Spleen (tissue), 11 donors: ENCODE measurements around the gene BCL7C. TPM values are rescaled to one million over a fixed set of nuclear protein-coding genes. Genes with fewer than 3 reads are reported as not detected.

Source experiments
- DNase-seq: peaks from one replicate; pipeline ENCODE4 v3.0.0-alpha.2; 2020
- H3K27ac ChIP-seq, 8 donors: fragments of 200-600 bp; sonication (generic) in 7 of 8; 1 replicate in 4 of 8; 2 replicates in 4 of 8; pipeline versions ENCODE4 v1.5.0 to v1.8.0; 2016 to 2021; ENCODE audit warnings: inconsistent platforms in 4 of 8, mild to moderate bottlenecking in 4 of 8, moderate library complexity in 1 of 8
- H3K27me3 ChIP-seq, 7 donors: fragments of 200-600 bp; sonication (generic) in 6 of 7; replicated peaks in 1 of 7; 1 replicate in 4 of 7; 2 replicates in 3 of 7; pipeline versions ENCODE4 v1.5.0 to v1.8.0; 2016 to 2021; ENCODE audit warnings: inconsistent platforms in 3 of 7, mild to moderate bottlenecking in 1 of 7
- H3K36me3 ChIP-seq, 6 donors: fragments of 200-600 bp; sonication (generic) in 5 of 6; 1 replicate in 4 of 6; 2 replicates in 2 of 6; pipeline versions ENCODE4 v1.5.0 to v1.8.0; 2016 to 2021; ENCODE audit warnings: inconsistent platforms in 2 of 6
- H3K4me1 ChIP-seq, 6 donors: fragments of 200-600 bp; sonication (generic) in 5 of 6; 1 replicate in 3 of 6; 2 replicates in 3 of 6; pipeline versions ENCODE4 v1.5.0 to v1.8.0; 2016 to 2021; ENCODE audit warnings: inconsistent platforms in 3 of 6
- H3K4me3 ChIP-seq, 8 donors: fragments of 200-600 bp; sonication (generic) in 7 of 8; 1 replicate in 4 of 8; 2 replicates in 4 of 8; pipeline versions ENCODE4 v1.5.0 to v1.8.0; 2016 to 2021; ENCODE audit warnings: inconsistent platforms in 4 of 8, mild to moderate bottlenecking in 4 of 8, moderate library complexity in 2 of 8
- H3K9me3 ChIP-seq, 8 donors: fragments of 200-600 bp; sonication (generic) in 7 of 8; 1 replicate in 4 of 8; 2 replicates in 4 of 8; pipeline versions ENCODE4 v1.5.0 to v1.8.0; 2016 to 2021; ENCODE audit warnings: inconsistent platforms in 4 of 8
- CTCF ChIP-seq, 11 experiments: fragments of 200-600 bp in 7 of 11; fragments of 450-650 bp in 4 of 11; sonication (generic) in 4 of 11; IDR thresholded peaks in 8 of 11; conservative IDR thresholded peaks in 3 of 11; 1 replicate in 7 of 11; 2 replicates in 4 of 11; pipeline versions ENCODE4 v1.4.0 to v1.8.0; 2016 to 2021; ENCODE audit warnings: antibody characterized with exemption in 11 of 11, inconsistent platforms in 4 of 11, mild to moderate bottlenecking in 1 of 11
- POLR2A ChIP-seq, 3 donors: fragments of 450-650 bp; IDR thresholded peaks; one replicate each; pipeline ENCODE4 v1.5.1; 2017; ENCODE audit warnings: antibody characterized with exemption in 3 of 3, mild to moderate bottlenecking in 1 of 3
- POLR2AphosphoS5 ChIP-seq, 3 donors: sonication (generic); formaldehyde crosslinking; IDR thresholded peaks; one replicate each; pipeline ENCODE4 v1.5.1; 2017; ENCODE audit warnings: antibody characterized with exemption in 3 of 3
- WGBS, 5 donors: extraction: QIAGEN DNeasy Blood & Tissue Kit in 3 of 5; methylation state at CpG; one replicate each; pipeline versions ENCODE4 v1.1.5 to v1.1.7; 2013 to 2018; 5-methylcytosine and 5-hydroxymethylcytosine counted together
- intact Hi-C: fragments of 100-400 bp; cut with DNase I; formaldehyde crosslinking; loops from one replicate; pipeline ENCODE4 v1.15.0; 2023; ENCODE audit warnings: low total_unique reads
- polyA plus RNA-seq, 3 donors: library from polyadenylated mRNA; stranded (reverse); fragments of 200-250 nt; gene quantifications; one replicate each; pipeline ENCODE4 v1.2.1, GENCODE V29; 2013
- total RNA-seq, 7 donors: library from RNA; depleted of rRNA in 3 of 7; stranded (reverse); fragments of >200 nt in 3 of 7; fragmentation: NEBNext Ultra II Directional in 4 of 7; extraction: Animal tissue kit (Norgen Biotek cat#: 25700) in 4 of 7; gene quantifications; one replicate each; pipeline versions ENCODE4 v1.1.0 to v1.2.1, GENCODE V29; 2016 to 2021
- donor health status: healthy with polysubstance abuse.
- donor health status: DM: no; HTN: no; CAD: no; lungs with moderate emphysema.
- donor health status: DM: no; HTN: no; CAD: no.
- donor health status: Bipolar disorder and iron deficiency.
- donor health status: healthy.
- donor health status: DM: no; HTN: no; CAD: no.
- donor health status: DM: yes; HTN: yes; CAD: no.

BCL7C gene
- total and polyA plus RNA-seq, 10 donors: 15.5 to 38.7 (median 22.9) TPM

DNA sequence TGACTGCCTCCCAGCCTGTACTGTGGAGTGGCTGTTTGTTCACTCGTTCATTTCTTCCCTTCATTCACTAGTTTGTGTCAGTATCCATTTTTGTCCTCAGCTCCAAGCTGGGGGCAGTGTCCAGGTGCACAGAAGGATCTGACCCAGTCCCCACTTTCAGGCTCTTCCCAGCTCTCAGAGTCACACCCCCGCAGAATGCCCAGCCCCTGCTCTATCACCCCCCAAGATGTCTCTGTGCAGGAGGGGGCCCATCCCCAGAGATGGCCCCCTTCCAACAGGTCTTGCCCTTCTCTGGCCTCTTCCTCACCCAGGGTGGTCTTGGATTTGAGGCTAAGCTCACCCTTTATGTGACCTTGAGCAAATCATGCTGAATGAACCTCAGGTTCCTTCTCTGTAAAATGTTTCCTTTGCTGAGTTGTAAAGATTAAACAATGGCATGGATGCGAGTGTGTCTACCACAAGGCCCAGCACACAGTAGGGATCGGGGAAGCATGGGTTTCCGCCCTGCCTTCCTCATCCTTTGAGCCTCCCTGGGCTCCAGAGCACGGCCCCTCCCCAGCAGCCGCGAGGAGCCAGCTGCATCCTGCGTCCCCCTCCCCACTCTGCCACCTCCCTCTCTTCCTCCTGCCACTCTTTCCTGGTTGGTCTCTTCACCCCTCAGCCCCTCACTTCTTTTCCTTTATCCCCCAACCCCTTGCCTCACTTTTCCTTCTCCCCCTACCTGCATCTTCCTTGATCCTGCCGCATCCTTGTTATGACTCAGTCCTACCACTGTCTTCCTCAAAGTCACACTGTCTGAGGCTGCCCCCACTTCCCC lies 32.3 kb upstream of the BCL7C start:
- DNase-seq: no peak
- intact Hi-C loops: no loop called here
- no peaks in the 10 kb centered on the region for H3K9me3 ChIP-seq
- no peak for TF ChIP-seq POLR2AphosphoS5 (IDR thresholded peaks at IDR 0.05)
- TF ChIP-seq CTCF (IDR thresholded peaks at IDR 0.05 in 8 of 11, conservative IDR thresholded peaks at IDR 0.05 in 3 of 11): no peak
- no peak for TF ChIP-seq POLR2A (IDR thresholded peaks at IDR 0.05)
- no peaks in the 10 kb centered on the region for H3K27me3 ChIP-seq
- 54 to 71% (median 61%) methylated on average over 10 of the region's 10 CpGs for WGBS, 5 donors
- no peak overlapping the region for H3K27ac ChIP-seq
- peaks cover 7 to 39% (median 21%) of the 10 kb centered on the region in 6 donors for H3K4me1 ChIP-seq
- no peak overlapping the region for H3K4me3 ChIP-seq
- H3K36me3 ChIP-seq: peaks cover 0 to 58% (median 17%) of the 10 kb centered on the region in 6 donors

DNA sequence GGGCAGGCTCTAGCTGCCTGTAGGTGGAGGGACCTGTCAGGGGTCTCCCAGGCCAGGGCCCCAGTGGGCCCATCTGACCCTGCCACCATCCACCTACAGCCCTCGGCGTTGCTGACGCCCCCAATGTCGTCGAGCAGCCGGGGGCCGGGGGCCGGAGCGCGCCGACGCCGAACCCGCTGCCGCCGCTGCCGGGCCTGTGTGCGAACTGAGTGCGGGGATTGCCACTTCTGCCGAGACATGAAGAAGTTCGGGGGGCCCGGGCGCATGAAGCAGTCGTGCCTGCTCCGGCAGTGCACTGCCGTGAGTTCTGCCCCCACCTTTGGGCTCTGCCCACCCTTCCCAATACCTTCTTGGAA lies 31.7 kb upstream of the BCL7C start:
- peaks cover 0 to 52% (median 13%) of the 10 kb centered on the region in 6 donors for H3K36me3 ChIP-seq
- peaks cover 7 to 45% (median 22%) of the 10 kb centered on the region in 6 donors for H3K4me1 ChIP-seq
- intact Hi-C loops: no loop called here
- H3K4me3 ChIP-seq: no peak overlapping the region
- peak; percentile 85 for DNase-seq
- H3K9me3 ChIP-seq: no peaks in the 10 kb centered on the region
- TF ChIP-seq POLR2A (IDR thresholded peaks at IDR 0.05): no peak
- peak overlapping the region in 1 of 8 donors; percentile 97 for H3K27ac ChIP-seq
- WGBS, 5 donors: 93 to 95% (median 94%) methylated on average over 18 to 26 of the region's 26 CpGs
- no peaks in the 10 kb centered on the region for H3K27me3 ChIP-seq

- H3K4me3 ChIP-seq: peak overlapping the region in 2 of 8 donors; percentile 90 to 95
Observed at GRCh38 chr16:30924913-30925631, 31.2 kb upstream of the BCL7C start.

More at GRCh38 chr16:30924913-30925631, 31.2 kb upstream of the BCL7C start:
- DNase-seq: no peak
- H3K4me1 ChIP-seq: peaks cover 7 to 45% (median 22%) of the 10 kb centered on the region in 6 donors
- WGBS, 5 donors: 77 to 89% (median 86%) methylated on average over 10 to 11 of the region's 11 CpGs
- H3K27me3 ChIP-seq: no peaks in the 10 kb centered on the region
- no peaks in the 10 kb centered on the region for H3K9me3 ChIP-seq
- intact Hi-C loops: no loop called here
- peak overlapping the region in 4 of 8 donors; percentile 95 to 97 (median 96) for H3K27ac ChIP-seq
- peaks cover 0 to 47% (median 8%) of the 10 kb centered on the region in 6 donors for H3K36me3 ChIP-seq
- TF ChIP-seq POLR2AphosphoS5 (IDR thresholded peaks at IDR 0.05): no peak
- no peak for TF ChIP-seq CTCF (IDR thresholded peaks at IDR 0.05 in 8 of 11, conservative IDR thresholded peaks at IDR 0.05 in 3 of 11)
- TF ChIP-seq POLR2A (IDR thresholded peaks at IDR 0.05): no peak
